Activated CD8-positive, alpha-beta memory T cell treated with anti-CD3 and anti-CD28 coated beads, Interleukin-2, amount 10 ng/mL, durations not matched to agents 7 days and 5 days (primary cell): ENCODE measurements around the gene TFDP1. TPM values are rescaled to one million over a fixed set of nuclear protein-coding genes. Genes with fewer than 3 reads are reported as not detected.

ENCODE experiments used
- ATAC-seq: fragments of 150-1000 bp; cut with Tn5 transposase; one replicate; pipeline ENCODE4 v1.10.0; 2021; ENCODE audit warnings: moderate library complexity
- CTCF ChIA-PET: fragments of 350-600 bp; sonication (Branson Sonifier 250); formaldehyde crosslinking; loops from one replicate; lab custom pipeline; 2021; ENCODE audit warnings: antibody characterized with exemption; lab: Charles Lee
- DNase-seq: peaks from one replicate; pipeline ENCODE4 v3.0.0-alpha.2; 2020
- H3K27ac Mint-ChIP-seq: one replicate; pipeline ENCODE4 v1.8.0; 2021; ENCODE audit warnings: mild to moderate bottlenecking, mixed read lengths
- H3K27me3 Mint-ChIP-seq: one replicate; pipeline ENCODE4 v1.8.0; 2021; ENCODE audit warnings: mixed read lengths
- H3K36me3 Mint-ChIP-seq: one replicate; pipeline ENCODE4 v1.8.0; 2021; ENCODE audit warnings: mild to moderate bottlenecking, mixed read lengths
- H3K4me1 Mint-ChIP-seq: one replicate; pipeline ENCODE4 v1.8.0; 2021; ENCODE audit warnings: mixed read lengths
- H3K4me3 Mint-ChIP-seq: one replicate; pipeline ENCODE4 v1.8.0; 2021; ENCODE audit warnings: mild to moderate bottlenecking, moderate library complexity, mixed read lengths
- H3K9me3 Mint-ChIP-seq: one replicate; pipeline ENCODE4 v1.8.0; 2022; ENCODE audit warnings: low read depth, mixed read lengths
- total RNA-seq, 2 experiments: library from RNA; stranded (reverse); gene quantifications; one replicate each; pipeline ENCODE4 v1.2.3, GENCODE V29; 2021

TFDP1 gene
- total RNA-seq, 2 experiments from 2014 or later = 168 to 175 TPM

- CTCF ChIA-PET = no interaction called here
- Mint-ChIP-seq H3K4me3 (no peak overlapping the region), H3K9me3 (peaks cover 4% of the 10 kb centered on the region), H3K27ac (no peak overlapping the region), H3K4me1 (peaks cover 8% of the 10 kb centered on the region), H3K27me3 (no peaks in the 10 kb centered on the region), H3K36me3 (peaks cover 11% of the 10 kb centered on the region)
- DNase-seq = no peak
- peak; percentile 23 for ATAC-seq
Measured at GRCh38 chr13:113646921-113647340, 62.4 kb downstream of the TFDP1 start.

GRCh38 chr13:113647351-113648215, 63.0 kb downstream of the TFDP1 start:
- Mint-ChIP-seq H3K4me1 (peaks cover 6% of the 10 kb centered on the region), H3K9me3 (peaks cover 1% of the 10 kb centered on the region), H3K27me3 (no peaks in the 10 kb centered on the region), H3K27ac (no peak overlapping the region), H3K36me3 (peaks cover 4% of the 10 kb centered on the region), H3K4me3 (no peak overlapping the region)
- ATAC-seq = no peak
- DNase-seq = no peak
- CTCF ChIA-PET = no interaction called here

- H3K27me3 Mint-ChIP-seq = no peaks in the 10 kb centered on the region
- H3K4me1 Mint-ChIP-seq = peaks cover 7% of the 10 kb centered on the region
- CTCF ChIA-PET = no interaction called here
- no peak overlapping the region for H3K27ac Mint-ChIP-seq
- H3K9me3 Mint-ChIP-seq = no peaks in the 10 kb centered on the region
- H3K4me3 Mint-ChIP-seq = no peak overlapping the region
- H3K36me3 Mint-ChIP-seq = peaks cover 2% of the 10 kb centered on the region
- ATAC-seq (no peak), DNase-seq (no peak)
Measured at GRCh38 chr13:113648216-113648610, 63.7 kb downstream of the TFDP1 start.

GRCh38 chr13:113649212-113649611, 64.7 kb downstream of the TFDP1 start:
- no peak overlapping the region for H3K27ac Mint-ChIP-seq
- H3K36me3 Mint-ChIP-seq = no peaks in the 10 kb centered on the region
- no peaks in the 10 kb centered on the region for H3K27me3 Mint-ChIP-seq
- no peak overlapping the region for H3K4me3 Mint-ChIP-seq
- CTCF ChIA-PET = no interaction called here
- no peaks in the 10 kb centered on the region for H3K9me3 Mint-ChIP-seq
- H3K4me1 Mint-ChIP-seq = peaks cover 13% of the 10 kb centered on the region
- no peak for ATAC-seq
- no peak for DNase-seq

GRCh38 chr13:113650275-113650674, 65.7 kb downstream of the TFDP1 start:
- peaks cover 13% of the 10 kb centered on the region for H3K4me1 Mint-ChIP-seq
- CTCF ChIA-PET = no interaction called here
- no peaks in the 10 kb centered on the region for H3K27me3 Mint-ChIP-seq
- no peaks in the 10 kb centered on the region for H3K9me3 Mint-ChIP-seq
- no peak overlapping the region for H3K27ac Mint-ChIP-seq
- no peak overlapping the region for H3K4me3 Mint-ChIP-seq
- DNase-seq (no peak), ATAC-seq (no peak)
- no peaks in the 10 kb centered on the region for H3K36me3 Mint-ChIP-seq

GRCh38 chr13:113650731-113651148, 66.2 kb downstream of the TFDP1 start:
- ATAC-seq = no peak
- DNase-seq = no peak
- Mint-ChIP-seq H3K9me3 (no peaks in the 10 kb centered on the region), H3K27ac (no peak overlapping the region), H3K36me3 (no peaks in the 10 kb centered on the region), H3K4me1 (peaks cover 13% of the 10 kb centered on the region), H3K4me3 (no peak overlapping the region), H3K27me3 (no peaks in the 10 kb centered on the region)
- CTCF ChIA-PET = no interaction called here

- H3K27me3 Mint-ChIP-seq = no peaks in the 10 kb centered on the region
- no peak overlapping the region for H3K27ac Mint-ChIP-seq
- DNase-seq (no peak), ATAC-seq (no peak)
- no peak overlapping the region for H3K4me3 Mint-ChIP-seq
- H3K4me1 Mint-ChIP-seq = peaks cover 8% of the 10 kb centered on the region
- CTCF ChIA-PET = no interaction called here
- no peaks in the 10 kb centered on the region for H3K9me3 Mint-ChIP-seq
- H3K36me3 Mint-ChIP-seq = no peaks in the 10 kb centered on the region
Measured at GRCh38 chr13:113651511-113652403, 67.2 kb downstream of the TFDP1 start.

- Mint-ChIP-seq H3K4me1 (peaks cover 7% of the 10 kb centered on the region), H3K4me3 (no peak overlapping the region), H3K36me3 (no peaks in the 10 kb centered on the region), H3K9me3 (no peaks in the 10 kb centered on the region), H3K27me3 (no peaks in the 10 kb centered on the region), H3K27ac (no peak overlapping the region)
- ATAC-seq (no peak), DNase-seq (no peak)
- CTCF ChIA-PET = no interaction called here
Measured at GRCh38 chr13:113652404-113653263, 68.1 kb downstream of the TFDP1 start.

GRCh38 chr13:113653264-113654174, 69.0 kb downstream of the TFDP1 start:
- H3K36me3 Mint-ChIP-seq = no peaks in the 10 kb centered on the region
- H3K4me1 Mint-ChIP-seq = peaks cover 7% of the 10 kb centered on the region
- no peak for ATAC-seq
- CTCF ChIA-PET = no interaction called here
- no peaks in the 10 kb centered on the region for H3K27me3 Mint-ChIP-seq
- no peak overlapping the region for H3K27ac Mint-ChIP-seq
- no peak for DNase-seq
- no peaks in the 10 kb centered on the region for H3K9me3 Mint-ChIP-seq
- H3K4me3 Mint-ChIP-seq = no peak overlapping the region

- CTCF ChIA-PET = no interaction called here
- H3K4me1 Mint-ChIP-seq = peaks cover 7% of the 10 kb centered on the region
- no peak for DNase-seq
- no peak overlapping the region for H3K4me3 Mint-ChIP-seq
- H3K9me3 Mint-ChIP-seq = no peaks in the 10 kb centered on the region
- H3K36me3 Mint-ChIP-seq = no peaks in the 10 kb centered on the region
- no peak for ATAC-seq
- H3K27me3 Mint-ChIP-seq = no peaks in the 10 kb centered on the region
- H3K27ac Mint-ChIP-seq = no peak overlapping the region
Measured at GRCh38 chr13:113654175-113654560, 69.6 kb downstream of the TFDP1 start.

GRCh38 chr13:113654591-113655345, 70.2 kb downstream of the TFDP1 start:
- no peak overlapping the region for H3K27ac Mint-ChIP-seq
- CTCF ChIA-PET = no interaction called here
- no peaks in the 10 kb centered on the region for H3K27me3 Mint-ChIP-seq
- H3K36me3 Mint-ChIP-seq = no peaks in the 10 kb centered on the region
- peaks cover 7% of the 10 kb centered on the region for H3K4me1 Mint-ChIP-seq
- no peaks in the 10 kb centered on the region for H3K9me3 Mint-ChIP-seq
- ATAC-seq (no peak), DNase-seq (no peak)
- no peak overlapping the region for H3K4me3 Mint-ChIP-seq
